Astrocyte (in vitro differentiated cells and primary cell): ENCODE measurements around the gene TMEM273. TPM values are rescaled to one million over a fixed set of nuclear protein-coding genes. Genes with fewer than 3 reads are reported as not detected.

Source experiments
- DNase-seq: peaks from one replicate; pipeline ENCODE4 v3.0.0-alpha.2; 2010; ENCODE audit warnings: low read depth
- FAIRE-seq: peaks from 2 replicates; lab custom pipeline; 2011; peaks lifted over from hg19 to GRCh38; lab: Jason Lieb, UNC
- H2AFZ ChIP-seq: 2 replicates; pipeline ENCODE4 v1.6.0; 2012; ENCODE audit warnings: low read depth, low read length, inconsistent platforms
- H3K27ac ChIP-seq: 2 replicates; pipeline ENCODE4 v1.5.1; 2011; ENCODE audit warnings: low read depth, low read length, inconsistent platforms
- H3K27me3 ChIP-seq: 2 replicates; pipeline ENCODE4 v1.6.0; 2011; ENCODE audit warnings: low read length, inconsistent platforms; ENCODE audit not compliant: insufficient read depth
- H3K36me3 ChIP-seq: 2 replicates; pipeline ENCODE4 v1.5.1; 2011; ENCODE audit warnings: low read length, inconsistent platforms; ENCODE audit not compliant: insufficient read depth
- H3K4me1 ChIP-seq: 2 replicates; pipeline ENCODE4 v1.5.1; 2011; ENCODE audit warnings: low read length, inconsistent platforms; ENCODE audit not compliant: insufficient read depth
- H3K4me2 ChIP-seq: 2 replicates; pipeline ENCODE4 v1.6.0; 2012; ENCODE audit warnings: low read length, inconsistent platforms
- H3K4me3 ChIP-seq: 2 replicates; pipeline ENCODE4 v1.5.1; 2011; ENCODE audit warnings: low read depth, mild to moderate bottlenecking, low read length, inconsistent platforms; ENCODE audit not compliant: insufficient read depth
- H3K79me2 ChIP-seq: 2 replicates; pipeline ENCODE4 v1.6.0; 2012; ENCODE audit warnings: mild to moderate bottlenecking, low read length, inconsistent platforms; ENCODE audit not compliant: insufficient read depth
- H3K9ac ChIP-seq: 2 replicates; pipeline ENCODE4 v1.6.0; 2012; ENCODE audit warnings: mild to moderate bottlenecking, low read length, inconsistent platforms
- H3K9me3 ChIP-seq: 2 replicates; pipeline ENCODE4 v1.5.1; 2012; ENCODE audit warnings: low read depth, mild to moderate bottlenecking, low read length, inconsistent platforms; ENCODE audit not compliant: insufficient read depth
- H4K20me1 ChIP-seq: 2 replicates; pipeline ENCODE4 v1.6.0; 2012; ENCODE audit warnings: low read length, inconsistent platforms; ENCODE audit not compliant: insufficient read depth
- H3K27ac Mint-ChIP-seq: one replicate; pipeline ENCODE4 v1.8.0; 2021; ENCODE audit warnings: mild to moderate bottlenecking, mixed read lengths; ENCODE audit not compliant: unreplicated experiment
- H3K27me3 Mint-ChIP-seq: one replicate; pipeline ENCODE4 v1.8.0; 2021; ENCODE audit warnings: low read depth, mixed read lengths; ENCODE audit not compliant: unreplicated experiment
- H3K36me3 Mint-ChIP-seq: one replicate; pipeline ENCODE4 v1.8.0; 2021; ENCODE audit warnings: low read depth, mixed read lengths; ENCODE audit not compliant: unreplicated experiment
- H3K4me1 Mint-ChIP-seq: one replicate; pipeline ENCODE4 v1.8.0; 2021; ENCODE audit warnings: low read depth, mixed read lengths; ENCODE audit not compliant: unreplicated experiment
- H3K4me3 Mint-ChIP-seq: one replicate; pipeline ENCODE4 v1.8.0; 2021; ENCODE audit warnings: mild to moderate bottlenecking, moderate library complexity, mixed read lengths; ENCODE audit not compliant: unreplicated experiment
- H3K9me3 Mint-ChIP-seq: one replicate; pipeline ENCODE4 v1.8.0; 2021; ENCODE audit warnings: mild to moderate bottlenecking, mixed read lengths; ENCODE audit not compliant: unreplicated experiment
- EZH2 ChIP-seq: IDR thresholded peaks from 2 replicates; pipeline ENCODE4 v1.6.1; 2012; ENCODE audit warnings: mild to moderate bottlenecking, low read length, inconsistent platforms; ENCODE audit not compliant: insufficient read depth
- total RNA-seq: library from RNA; stranded (reverse); gene quantifications from 2 replicates; pipeline ENCODE4 v1.2.1, GENCODE V29; 2021
- TF ChIP-seq, protein P1 (sequence below): IDR thresholded peaks from 2 replicates; pipeline ENCODE4 v1.5.1; 2011; ENCODE audit warnings: low read depth, mild to moderate bottlenecking, inconsistent platforms, low read length, moderate library complexity; ENCODE audit not compliant: insufficient read depth

The TMEM273 gene
- total RNA-seq, 1 donor from 2014 or later: not detected

DNA sequence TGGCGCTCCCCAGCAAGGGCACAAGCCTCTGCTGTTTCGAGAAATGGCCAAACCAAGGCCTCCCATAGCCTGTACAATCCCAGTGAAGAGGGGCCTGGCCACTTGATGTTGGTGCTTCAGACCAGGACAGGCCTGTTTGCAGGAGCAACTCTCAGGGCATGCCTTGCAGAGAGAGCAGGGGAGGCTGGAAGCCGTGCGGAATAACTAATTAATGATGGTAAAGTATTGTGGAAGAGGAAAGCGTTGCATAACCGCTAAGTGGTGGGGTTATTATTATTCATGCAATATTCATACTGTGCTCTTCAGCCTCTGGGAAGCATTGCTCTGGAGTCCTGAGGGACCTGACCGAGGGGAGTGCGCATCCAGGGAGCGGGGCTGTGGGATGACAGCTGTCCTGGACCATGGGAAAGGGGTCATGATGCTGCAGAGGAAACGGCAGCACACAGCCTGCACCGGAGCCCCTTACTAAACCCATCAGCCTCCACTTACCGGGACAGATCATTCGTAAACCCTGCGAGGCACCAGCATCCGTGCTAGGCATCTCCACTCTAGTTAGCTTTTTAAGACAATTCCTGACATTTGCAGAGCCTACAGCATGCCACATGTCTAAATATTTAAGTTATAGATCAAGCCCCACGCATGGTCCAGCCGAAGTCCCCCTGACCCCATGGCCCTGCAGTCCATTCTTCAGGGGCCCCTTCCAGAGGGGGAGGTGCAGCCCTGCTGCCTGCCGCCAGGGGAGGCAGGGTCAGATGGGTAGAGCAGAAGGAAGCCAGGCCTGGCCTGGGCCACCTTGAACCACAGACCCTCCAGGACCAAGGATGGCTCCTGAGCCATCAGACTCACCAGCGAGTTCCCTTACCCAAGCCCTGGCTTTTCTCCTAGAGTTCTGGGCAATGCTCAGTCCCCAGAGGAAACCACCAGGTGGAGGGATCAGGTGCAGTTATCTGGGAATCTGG is 11.6 kb downstream of the TMEM273 start:
- no peaks in the 10 kb centered on the region for H3K36me3 ChIP-seq
- H3K4me1 Mint-ChIP-seq: peaks cover 8% of the 10 kb centered on the region
- no peaks in the 10 kb centered on the region for H3K79me2 ChIP-seq
- no peak overlapping the region for H3K4me3 Mint-ChIP-seq
- no peaks in the 10 kb centered on the region for H3K9me3 Mint-ChIP-seq
- DNase-seq (no peak), FAIRE-seq (no peak)
- H3K4me1 ChIP-seq: peaks cover 15% of the 10 kb centered on the region
- peaks cover 15% of the 10 kb centered on the region for H3K27me3 Mint-ChIP-seq
- H2AFZ ChIP-seq: peak overlapping the region; percentile 60
- no peaks in the 10 kb centered on the region for H3K9me3 ChIP-seq
- no peak overlapping the region for H3K27ac Mint-ChIP-seq
- H3K36me3 Mint-ChIP-seq: no peaks in the 10 kb centered on the region
- no peaks in the 10 kb centered on the region for H4K20me1 ChIP-seq
- H3K9ac ChIP-seq: peak overlapping the region; percentile 56
- no peak for TF ChIP-seq EZH2
- TF ChIP-seq, protein P1, sequence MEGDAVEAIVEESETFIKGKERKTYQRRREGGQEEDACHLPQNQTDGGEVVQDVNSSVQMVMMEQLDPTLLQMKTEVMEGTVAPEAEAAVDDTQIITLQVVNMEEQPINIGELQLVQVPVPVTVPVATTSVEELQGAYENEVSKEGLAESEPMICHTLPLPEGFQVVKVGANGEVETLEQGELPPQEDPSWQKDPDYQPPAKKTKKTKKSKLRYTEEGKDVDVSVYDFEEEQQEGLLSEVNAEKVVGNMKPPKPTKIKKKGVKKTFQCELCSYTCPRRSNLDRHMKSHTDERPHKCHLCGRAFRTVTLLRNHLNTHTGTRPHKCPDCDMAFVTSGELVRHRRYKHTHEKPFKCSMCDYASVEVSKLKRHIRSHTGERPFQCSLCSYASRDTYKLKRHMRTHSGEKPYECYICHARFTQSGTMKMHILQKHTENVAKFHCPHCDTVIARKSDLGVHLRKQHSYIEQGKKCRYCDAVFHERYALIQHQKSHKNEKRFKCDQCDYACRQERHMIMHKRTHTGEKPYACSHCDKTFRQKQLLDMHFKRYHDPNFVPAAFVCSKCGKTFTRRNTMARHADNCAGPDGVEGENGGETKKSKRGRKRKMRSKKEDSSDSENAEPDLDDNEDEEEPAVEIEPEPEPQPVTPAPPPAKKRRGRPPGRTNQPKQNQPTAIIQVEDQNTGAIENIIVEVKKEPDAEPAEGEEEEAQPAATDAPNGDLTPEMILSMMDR: no peak
- no peaks in the 10 kb centered on the region for H3K27me3 ChIP-seq
- H3K4me3 ChIP-seq: no peak overlapping the region
- peak overlapping the region; percentile 74 for H3K27ac ChIP-seq
- H3K4me2 ChIP-seq: peak overlapping the region; percentile 38

DNA sequence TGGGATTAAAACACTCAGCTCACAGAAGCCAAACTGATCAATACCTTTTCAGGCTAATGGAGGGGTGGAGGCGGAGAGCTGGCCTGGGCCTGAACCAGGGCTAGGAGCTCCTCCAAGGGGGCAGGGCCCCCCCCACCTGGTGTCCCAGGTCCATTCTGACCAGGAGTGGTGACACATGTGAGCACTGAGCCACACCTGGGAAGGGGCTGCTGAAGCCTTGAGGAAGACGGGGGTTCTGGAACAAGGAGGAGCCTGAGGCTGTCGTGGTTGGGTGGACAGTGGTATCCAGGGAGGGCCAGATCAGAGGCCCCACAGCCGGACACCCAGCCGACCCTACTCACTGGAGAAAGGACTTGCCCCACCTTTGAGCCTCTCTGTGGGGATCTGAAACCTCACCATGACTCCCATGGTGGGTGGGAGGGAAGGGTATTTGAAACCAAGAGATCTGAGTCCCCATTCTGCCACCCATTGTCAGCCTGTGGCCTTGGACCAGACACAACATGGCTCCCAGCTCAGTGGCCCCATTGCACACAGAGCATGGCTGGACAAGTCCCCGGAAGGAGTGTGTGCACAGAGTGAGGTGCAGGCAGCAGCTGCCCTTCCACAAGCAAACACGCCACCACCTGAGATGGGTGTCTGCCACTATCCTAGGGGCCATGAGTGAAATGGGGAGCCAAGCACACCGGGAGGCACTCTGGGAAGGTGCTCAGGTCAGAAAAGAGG is 12.4 kb downstream of the TMEM273 start:
- Mint-ChIP-seq H3K27ac (no peak overlapping the region), H3K9me3 (no peaks in the 10 kb centered on the region), H3K4me3 (no peak overlapping the region), H3K4me1 (peaks cover 8% of the 10 kb centered on the region), H3K27me3 (peaks cover 19% of the 10 kb centered on the region), H3K36me3 (no peaks in the 10 kb centered on the region)
- no peaks in the 10 kb centered on the region for H3K9me3 ChIP-seq
- no peak overlapping the region for H2AFZ ChIP-seq
- H3K4me1 ChIP-seq: peaks cover 15% of the 10 kb centered on the region
- no peaks in the 10 kb centered on the region for H3K79me2 ChIP-seq
- no peak overlapping the region for H3K4me3 ChIP-seq
- DNase-seq (no peak), FAIRE-seq (no peak)
- H3K36me3 ChIP-seq: no peaks in the 10 kb centered on the region
- H3K27me3 ChIP-seq: no peaks in the 10 kb centered on the region
- no peak overlapping the region for H3K27ac ChIP-seq
- no peak overlapping the region for H3K9ac ChIP-seq
- H4K20me1 ChIP-seq: no peaks in the 10 kb centered on the region
- H3K4me2 ChIP-seq: no peak overlapping the region
- TF ChIP-seq EZH2: no peak
- TF ChIP-seq, protein P1: no peak
